Activated CD4-positive, alpha-beta T cell treated with anti-CD3 and anti-CD28 coated beads, Interleukin-2, amount 10 ng/mL, durations not matched to agents 24 days and 14 days (primary cell): ENCODE measurements around the gene S100P. TPM values are rescaled to one million over a fixed set of nuclear protein-coding genes. Genes with fewer than 3 reads are reported as not detected.
"Not testable (repeated sequence)": the region's sequence is repeated elsewhere in the genome, so short reads cannot be mapped to it uniquely, and the experiment has no call there.

Experiments
- DNase-seq: peaks from one replicate; pipeline ENCODE4 v3.0.0; 2022
- H3K27ac Mint-ChIP-seq: one replicate; pipeline ENCODE4 v1.8.0; 2022; ENCODE audit warnings: mild to moderate bottlenecking, mixed read lengths
- H3K27me3 Mint-ChIP-seq: one replicate; pipeline ENCODE4 v1.8.0; 2022; ENCODE audit warnings: mixed read lengths
- H3K36me3 Mint-ChIP-seq: one replicate; pipeline ENCODE4 v1.8.0; 2022; ENCODE audit warnings: low read depth, mild to moderate bottlenecking, mixed read lengths
- H3K4me1 Mint-ChIP-seq: one replicate; pipeline ENCODE4 v1.8.0; 2021; ENCODE audit warnings: mixed read lengths
- H3K4me3 Mint-ChIP-seq: one replicate; pipeline ENCODE4 v1.8.0; 2022; ENCODE audit warnings: mild to moderate bottlenecking, moderate library complexity, mixed read lengths
- H3K9me3 Mint-ChIP-seq: one replicate; pipeline ENCODE4 v1.8.0; 2021; ENCODE audit warnings: mixed read lengths
- intact Hi-C: fragments of 100-400 bp; cut with micrococcal nuclease; formaldehyde crosslinking; loops from one replicate; pipeline ENCODE4 v1.15.1; 2023
- total RNA-seq: library from RNA; stranded (reverse); gene quantifications from 2 replicates; pipeline ENCODE4 v1.2.3, GENCODE V29; 2022

The S100P gene
- total RNA-seq: 2.1 and 2.8 TPM in 2 replicates

DNA sequence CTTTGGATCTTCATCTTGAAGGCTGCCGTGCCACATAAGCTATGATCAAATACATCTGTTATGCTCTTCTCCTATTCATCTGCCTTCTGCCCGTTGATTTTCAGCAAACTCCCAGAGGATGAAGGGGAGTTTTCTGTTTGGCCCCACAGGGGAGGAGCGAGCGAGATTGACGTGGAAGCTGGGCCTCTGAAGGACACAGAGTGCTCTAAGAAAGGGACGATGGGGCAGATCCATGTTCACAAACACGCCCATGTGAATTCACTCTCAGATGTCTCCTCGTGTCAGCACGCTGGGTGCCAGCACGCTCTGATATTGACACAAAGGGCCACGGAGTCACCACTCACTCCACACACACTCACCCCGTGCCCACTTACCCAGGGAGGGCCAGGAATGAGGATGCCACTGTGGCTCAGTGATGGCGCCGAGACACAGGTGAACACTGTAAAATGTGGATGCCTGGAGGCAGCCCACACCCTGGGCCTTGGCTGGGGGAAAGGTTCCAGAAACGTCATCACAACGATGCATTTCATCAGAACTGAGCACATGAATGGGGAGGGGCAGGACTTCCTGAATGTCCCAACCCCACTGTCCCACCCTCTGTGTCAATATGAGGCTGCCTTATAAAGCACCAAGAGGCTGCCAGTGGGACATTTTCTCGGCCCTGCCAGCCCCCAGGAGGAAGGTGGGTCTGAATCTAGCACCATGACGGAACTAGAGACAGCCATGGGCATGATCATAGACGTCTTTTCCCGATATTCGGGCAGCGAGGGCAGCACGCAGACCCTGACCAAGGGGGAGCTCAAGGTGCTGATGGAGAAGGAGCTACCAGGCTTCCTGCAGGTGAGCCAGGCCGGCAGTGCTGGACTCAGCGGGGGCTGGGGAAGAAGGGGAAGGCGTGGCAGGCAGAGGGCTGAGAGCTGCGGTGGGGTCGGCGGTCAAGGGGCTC, at the start of gene S100P:
TSS of gene S100P (plus strand) at position 648 of the 946 bp plus-strand sequence. CDS start at position 703, 55 bp downstream.
- Mint-ChIP-seq H3K36me3 (peaks cover 1% of the 10 kb centered on the region), H3K27ac (peak within 1 kb of the TSS; percentile 95), H3K4me1 (peaks cover 76% of the 10 kb centered on the region), H3K27me3 (no peaks in the 10 kb centered on the region), H3K4me3 (peak within 1 kb of the TSS; percentile 75), H3K9me3 (no peaks in the 10 kb centered on the region)
- intact Hi-C loops: no loop called here
- DNase-seq: no peak

GRCh38 chr4:6644792-6645530, 48.7 kb upstream of the S100P start:
- intact Hi-C loops: loop anchor here (5.0 kb wide), 1 partner anchor 463 kb away; no protein-coding TSS in a partner anchor
- H3K27ac Mint-ChIP-seq: no peak overlapping the region
- H3K9me3 Mint-ChIP-seq: no peaks in the 10 kb centered on the region

GRCh38 chr4:6647169-6647568, 46.5 kb upstream of the S100P start:
- DNase-seq: no peak
- no peak overlapping the region for H3K27ac Mint-ChIP-seq
- no peaks in the 10 kb centered on the region for H3K9me3 Mint-ChIP-seq
- peaks cover 18% of the 10 kb centered on the region for H3K36me3 Mint-ChIP-seq
- peaks cover 11% of the 10 kb centered on the region for H3K4me1 Mint-ChIP-seq
- intact Hi-C loops: no loop called here
- H3K4me3 Mint-ChIP-seq: no peak overlapping the region
- H3K27me3 Mint-ChIP-seq: no peaks in the 10 kb centered on the region

More at GRCh38 chr4:6644792-6645530, 48.7 kb upstream of the S100P start:
- no peak overlapping the region for H3K4me3 Mint-ChIP-seq
- H3K27me3 Mint-ChIP-seq: no peaks in the 10 kb centered on the region
- peaks cover 20% of the 10 kb centered on the region for H3K4me1 Mint-ChIP-seq
- no peak for DNase-seq
- peaks cover 36% of the 10 kb centered on the region for H3K36me3 Mint-ChIP-seq

- Mint-ChIP-seq H3K27me3 (no peaks in the 10 kb centered on the region), H3K9me3 (no peaks in the 10 kb centered on the region), H3K36me3 (peaks cover 13% of the 10 kb centered on the region), H3K27ac (no peak overlapping the region), H3K4me1 (peaks cover 7% of the 10 kb centered on the region), H3K4me3 (no peak overlapping the region)
- DNase-seq: no peak
- intact Hi-C loops: no loop called here
Measured at GRCh38 chr4:6647582-6648230, 46.0 kb upstream of the S100P start.

- no peak overlapping the region for H3K4me3 Mint-ChIP-seq
- H3K9me3 Mint-ChIP-seq: no peaks in the 10 kb centered on the region
- no peak for DNase-seq
- H3K4me1 Mint-ChIP-seq: no peaks in the 10 kb centered on the region
- peaks cover under 1% of the 10 kb centered on the region for H3K27me3 Mint-ChIP-seq
- no peak overlapping the region for H3K27ac Mint-ChIP-seq
- intact Hi-C loops: no loop called here
- peaks cover 2% of the 10 kb centered on the region for H3K36me3 Mint-ChIP-seq
Measured at GRCh38 chr4:6649216-6649615, 44.5 kb upstream of the S100P start.

DNA sequence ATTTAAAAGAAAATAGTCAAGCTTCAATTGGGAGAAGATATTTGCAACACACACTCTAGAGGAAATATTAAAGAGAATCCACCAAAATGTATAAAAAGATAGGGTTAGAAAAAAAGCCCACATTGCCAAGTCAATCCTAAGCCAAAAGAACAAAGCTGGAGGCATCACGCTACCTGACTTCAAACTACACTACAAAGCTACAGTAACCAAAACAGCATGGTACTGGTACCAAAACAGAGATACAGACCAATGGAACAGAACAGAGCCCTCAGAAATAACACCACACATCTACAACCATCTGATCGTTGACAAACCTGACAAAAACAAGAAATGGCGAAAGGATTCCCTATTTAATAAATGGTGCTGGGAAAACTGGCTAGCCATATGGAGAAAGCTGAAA, 39.5 kb upstream of the S100P start:
- H3K27ac Mint-ChIP-seq, intact Hi-C loops, H3K4me3 Mint-ChIP-seq, H3K27me3 Mint-ChIP-seq, H3K36me3 Mint-ChIP-seq, DNase-seq, H3K9me3 Mint-ChIP-seq, H3K4me1 Mint-ChIP-seq: not testable (repeated sequence)

GRCh38 chr4:6655291-6655690, 38.4 kb upstream of the S100P start:
- DNase-seq, H3K27ac Mint-ChIP-seq, H3K9me3 Mint-ChIP-seq, intact Hi-C loops, H3K36me3 Mint-ChIP-seq, H3K4me3 Mint-ChIP-seq: not testable (repeated sequence)
- H3K27me3 Mint-ChIP-seq: peaks cover 11% of the 10 kb centered on the region
- peaks cover 11% of the 10 kb centered on the region for H3K4me1 Mint-ChIP-seq

- Mint-ChIP-seq H3K36me3 (peaks cover 1% of the 10 kb centered on the region), H3K9me3 (no peaks in the 10 kb centered on the region), H3K4me1 (peaks cover 13% of the 10 kb centered on the region), H3K4me3 (no peak overlapping the region), H3K27me3 (peaks cover 13% of the 10 kb centered on the region), H3K27ac (no peak overlapping the region)
- intact Hi-C loops: no loop called here
- no peak for DNase-seq
Measured at GRCh38 chr4:6655924-6656323, 37.8 kb upstream of the S100P start.

DNA sequence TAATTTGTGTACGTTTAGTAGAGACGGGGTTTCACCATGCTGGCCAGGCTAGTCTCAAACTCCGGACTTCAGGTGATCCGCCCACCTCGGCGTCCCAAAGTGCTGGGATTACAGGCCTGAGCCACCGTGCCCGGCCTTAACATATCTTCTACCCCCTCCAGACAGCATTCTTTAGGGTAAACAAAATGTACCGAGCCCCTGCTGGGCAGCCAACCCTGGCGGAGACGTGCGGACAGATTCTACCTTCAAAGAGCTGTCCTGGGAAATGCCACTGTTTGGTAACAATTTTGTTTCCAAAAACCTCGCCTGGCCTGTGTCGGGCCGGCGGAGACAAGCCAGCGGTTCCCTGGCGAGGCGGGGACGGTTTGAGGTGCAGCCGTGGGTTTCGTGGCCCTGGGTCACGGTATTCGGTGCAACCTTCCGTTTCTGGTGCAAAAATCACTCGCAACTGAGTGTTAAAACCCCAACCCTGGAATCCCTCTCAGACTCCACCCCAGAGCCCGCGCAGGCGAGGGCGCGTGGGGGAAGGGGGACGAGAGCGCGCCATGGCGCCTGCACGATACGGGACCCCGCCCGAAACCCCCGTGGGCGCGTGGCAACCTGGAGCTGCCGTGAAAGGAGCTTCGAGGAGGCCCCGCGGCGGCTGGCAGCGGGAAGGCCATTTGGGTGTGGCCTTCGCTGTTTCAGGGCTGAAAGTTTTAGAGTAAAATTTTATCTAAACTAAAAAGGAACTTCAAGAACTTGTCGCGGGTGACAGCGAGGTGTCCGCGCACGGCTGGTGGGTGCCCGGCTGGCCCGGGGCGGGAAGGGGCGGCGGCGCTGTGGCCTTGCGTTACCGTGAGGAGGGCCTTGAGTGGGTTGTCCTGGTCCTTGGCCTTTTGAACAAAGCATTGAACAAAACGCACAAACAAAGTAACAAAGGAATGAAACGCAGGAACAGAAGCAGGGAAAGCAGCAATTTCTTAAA, 36.2 kb upstream of the S100P start:
- H3K9me3 Mint-ChIP-seq: no peaks in the 10 kb centered on the region

DNA sequence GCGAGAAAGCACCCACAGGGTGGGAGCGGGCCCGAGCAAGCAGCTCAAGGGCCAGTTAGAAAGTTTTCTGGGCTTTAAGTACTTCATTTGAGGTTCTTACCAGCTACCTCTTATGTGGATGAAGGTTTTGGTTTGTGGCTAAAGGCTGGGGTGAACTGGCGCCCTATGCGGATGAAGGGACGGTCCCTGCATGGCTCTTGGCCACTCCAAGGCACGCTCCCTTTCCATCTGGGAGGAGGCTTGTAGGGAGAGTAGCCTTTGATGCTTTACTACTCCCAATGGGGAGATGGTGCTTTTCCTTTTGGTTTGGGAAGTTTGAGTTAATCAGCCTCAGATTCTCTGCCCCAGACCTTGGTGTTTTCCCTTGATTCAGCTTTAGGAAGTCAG, 35.5 kb upstream of the S100P start:
- Mint-ChIP-seq H3K27me3 (peaks cover 31% of the 10 kb centered on the region), H3K9me3 (no peaks in the 10 kb centered on the region), H3K4me1 (peaks cover 13% of the 10 kb centered on the region), H3K4me3 (peak overlapping the region; percentile 74), H3K36me3 (peaks cover 1% of the 10 kb centered on the region), H3K27ac (no peak overlapping the region)
- intact Hi-C loops: no loop called here
- DNase-seq: no peak

More for the DNA sequence above, 36.2 kb upstream of the S100P start:
- Mint-ChIP-seq H3K4me1 (peaks cover 13% of the 10 kb centered on the region), H3K27me3 (peaks cover 24% of the 10 kb centered on the region), H3K27ac (no peak overlapping the region), H3K4me3 (no peak overlapping the region), H3K36me3 (peaks cover 1% of the 10 kb centered on the region)
- no peak for DNase-seq
- intact Hi-C loops: no loop called here

- Mint-ChIP-seq H3K9me3 (no peaks in the 10 kb centered on the region), H3K4me3 (peak overlapping the region; percentile 74), H3K36me3 (peaks cover 1% of the 10 kb centered on the region), H3K27me3 (peaks cover 35% of the 10 kb centered on the region), H3K27ac (no peak overlapping the region), H3K4me1 (peaks cover 13% of the 10 kb centered on the region)
- DNase-seq: peak; percentile 85
- intact Hi-C loops: no loop called here
Measured at GRCh38 chr4:6658597-6659075, 35.0 kb upstream of the S100P start.

GRCh38 chr4:6659897-6660296, 33.8 kb upstream of the S100P start:
- H3K27ac Mint-ChIP-seq: no peak overlapping the region
- no peaks in the 10 kb centered on the region for H3K9me3 Mint-ChIP-seq
- intact Hi-C loops: no loop called here
- peaks cover 13% of the 10 kb centered on the region for H3K4me1 Mint-ChIP-seq
- peaks cover 34% of the 10 kb centered on the region for H3K27me3 Mint-ChIP-seq
- H3K4me3 Mint-ChIP-seq: no peak overlapping the region
- H3K36me3 Mint-ChIP-seq: peaks cover 1% of the 10 kb centered on the region
- DNase-seq: no peak

GRCh38 chr4:6660430-6660829, 33.2 kb upstream of the S100P start:
- Mint-ChIP-seq H3K4me1 (peaks cover 13% of the 10 kb centered on the region), H3K9me3 (no peaks in the 10 kb centered on the region), H3K27me3 (peaks cover 34% of the 10 kb centered on the region), H3K4me3 (no peak overlapping the region), H3K36me3 (peaks cover 1% of the 10 kb centered on the region), H3K27ac (no peak overlapping the region)
- DNase-seq: no peak
- intact Hi-C loops: no loop called here
